Fibroblast of villous mesenchyme (primary cell): ENCODE measurements around the gene ANKRD28. TPM values are rescaled to one million over a fixed set of nuclear protein-coding genes. Genes with fewer than 3 reads are reported as not detected.
A peak's percentile ranks its signal among the peaks of the same experiment; 100 is the strongest.
"Not testable (repeated sequence)": the region's sequence is repeated elsewhere in the genome, so short reads cannot be mapped to it uniquely, and the experiment has no call there.

Experiments used
- DNase-seq: peaks from one replicate; pipeline ENCODE4 v3.0.0-alpha.2; 2010; ENCODE audit warnings: low read depth
- H3K4me3 ChIP-seq: 2 replicates; pipeline ENCODE4 v1.5.1; 2011; ENCODE audit warnings: low read depth, mild to moderate bottlenecking, low read length
- CTCF ChIP-seq: IDR thresholded peaks from 2 replicates; pipeline ENCODE4 v1.5.1; 2012; ENCODE audit warnings: low read depth, mild to moderate bottlenecking, low read length; ENCODE audit not compliant: insufficient read depth
- total RNA-seq: library from RNA; depleted of rRNA; stranded (reverse); fragments of >200 nt; gene quantifications from 2 replicates; pipeline ENCODE4 v1.2.3, GENCODE V29; 2012

The ANKRD28 gene
- total RNA-seq, 1 donor = 372 TPM

DNA sequence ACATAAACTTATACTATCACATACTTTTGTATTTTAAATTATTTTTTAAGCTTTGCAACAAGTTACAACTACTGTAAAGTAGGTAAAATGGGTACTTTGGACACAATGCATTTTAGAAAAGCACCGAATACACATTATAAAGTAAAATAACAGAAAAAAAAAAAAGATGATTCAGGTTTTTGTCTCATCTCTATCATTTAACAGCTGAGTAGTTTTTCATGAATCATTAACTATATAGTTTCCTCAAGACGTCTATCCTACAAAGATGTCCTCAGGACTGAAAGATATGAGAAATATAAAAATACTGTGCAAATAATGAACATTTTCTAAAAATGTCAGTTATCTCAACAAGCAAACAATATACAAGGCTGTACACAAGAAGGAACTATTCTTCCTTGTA is 46.9 kb downstream of the ANKRD28 start:
- no peak for DNase-seq
- TF ChIP-seq CTCF = no peak
- H3K4me3 ChIP-seq = no peak overlapping the region

DNA sequence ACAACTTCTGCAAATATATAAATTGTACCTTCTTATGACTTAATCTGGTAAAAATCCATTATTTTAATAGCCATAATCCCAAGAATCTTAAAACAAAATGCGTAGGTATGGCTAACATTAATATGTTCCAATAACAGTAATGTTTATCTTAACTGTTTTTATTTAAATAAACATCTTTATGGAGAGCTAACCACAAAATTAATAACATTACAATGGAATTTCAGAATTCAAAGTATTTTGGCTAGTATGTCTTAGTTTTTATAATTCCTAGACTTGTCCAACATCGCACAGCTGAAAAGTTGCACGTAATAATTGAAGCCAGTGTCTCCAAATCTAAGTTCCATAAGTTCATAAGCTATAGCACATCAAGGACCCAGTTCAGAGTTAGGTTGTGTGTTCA is 47.6 kb downstream of the ANKRD28 start:
- peak; percentile 84 for DNase-seq
- no peak for TF ChIP-seq CTCF
- H3K4me3 ChIP-seq = no peak overlapping the region

- DNase-seq, H3K4me3 ChIP-seq: not testable (repeated sequence)
Observed at GRCh38 chr3:15745896-15746295, 51.9 kb downstream of the ANKRD28 start.

DNA sequence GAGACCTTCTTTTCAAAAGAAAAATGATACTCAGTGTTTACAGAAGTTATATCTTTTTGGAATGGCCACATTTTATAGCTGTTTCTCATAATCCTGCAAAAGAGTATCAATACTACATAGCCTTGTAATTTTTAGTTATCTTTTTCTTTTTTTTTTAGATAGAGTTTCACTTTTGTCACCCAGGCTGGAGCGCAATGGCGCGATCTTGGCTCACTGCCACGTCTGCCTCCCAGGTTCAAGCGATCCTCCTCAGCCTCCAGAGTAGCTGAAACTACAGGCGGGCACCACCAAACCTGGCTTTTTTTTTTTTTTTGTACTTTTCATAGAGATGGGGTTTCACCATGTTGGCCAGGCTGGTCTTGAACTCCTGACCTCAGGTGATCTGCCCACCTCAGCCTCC is 53.6 kb downstream of the ANKRD28 start:
- H3K4me3 ChIP-seq = no peak overlapping the region
- no peak for DNase-seq
- TF ChIP-seq CTCF = no peak

DNA sequence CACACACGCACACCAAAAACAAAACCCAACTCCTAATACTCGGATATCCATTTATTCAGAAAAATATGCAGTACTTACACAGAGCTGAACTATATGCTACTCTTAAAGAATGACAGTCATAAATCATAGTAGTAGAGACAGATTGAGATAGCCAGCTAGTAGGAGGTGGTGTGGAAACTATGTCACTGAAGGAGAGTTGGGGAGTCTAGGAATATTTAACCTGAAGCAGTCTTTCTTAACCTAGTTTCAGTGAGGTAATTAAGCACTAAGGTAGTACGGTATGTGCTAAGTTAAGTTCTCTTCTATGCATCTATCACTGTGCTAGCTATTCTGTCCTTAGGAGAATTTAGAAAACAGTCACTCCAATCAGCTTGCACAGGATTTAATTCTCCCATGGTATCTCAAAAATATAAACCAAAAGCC is 54.2 kb downstream of the ANKRD28 start:
- no peak for TF ChIP-seq CTCF
- no peak for DNase-seq
- H3K4me3 ChIP-seq = no peak overlapping the region

DNA sequence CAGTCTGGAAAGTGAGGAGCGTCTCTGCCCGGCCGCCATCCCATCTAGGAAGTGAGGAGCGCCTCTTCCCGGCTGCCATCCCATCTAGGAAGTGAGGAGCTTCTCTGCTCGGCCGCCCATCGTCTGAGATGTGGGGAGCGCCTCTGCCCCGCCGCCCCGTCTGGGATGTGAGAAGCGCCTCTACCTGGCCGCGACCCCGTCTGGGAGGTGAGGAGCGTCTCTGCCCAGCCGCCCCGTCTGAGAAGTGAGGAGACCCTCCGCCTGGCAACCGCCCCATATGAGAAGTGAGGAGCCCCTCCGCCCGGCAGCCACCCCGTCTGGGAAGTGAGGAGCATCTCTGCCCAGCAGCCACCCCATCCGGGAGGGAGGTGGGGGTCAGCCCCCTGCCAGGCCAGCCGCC is 55.5 kb downstream of the ANKRD28 start:
- DNase-seq, H3K4me3 ChIP-seq: not testable (repeated sequence)

DNA sequence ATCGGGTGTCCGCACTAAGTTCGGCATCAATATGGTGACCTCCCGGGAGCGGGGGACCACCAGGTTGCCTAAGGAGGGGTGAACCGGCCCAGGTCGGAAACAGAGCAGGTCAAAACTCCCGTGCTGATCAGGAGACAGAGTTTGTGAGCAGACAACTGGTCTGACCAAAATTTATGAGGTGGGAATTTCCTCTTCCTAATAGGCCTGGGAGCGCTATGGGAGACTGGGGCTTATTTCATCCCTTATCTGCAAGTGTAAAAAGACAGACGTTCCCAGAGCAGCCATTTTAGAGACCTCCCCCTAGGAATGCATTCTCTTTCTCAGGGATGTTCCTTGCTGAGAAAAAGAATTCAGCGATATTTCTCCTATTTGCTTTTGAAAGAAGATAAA is 59.2 kb downstream of the ANKRD28 start:
- DNase-seq, H3K4me3 ChIP-seq: not testable (repeated sequence)

DNA sequence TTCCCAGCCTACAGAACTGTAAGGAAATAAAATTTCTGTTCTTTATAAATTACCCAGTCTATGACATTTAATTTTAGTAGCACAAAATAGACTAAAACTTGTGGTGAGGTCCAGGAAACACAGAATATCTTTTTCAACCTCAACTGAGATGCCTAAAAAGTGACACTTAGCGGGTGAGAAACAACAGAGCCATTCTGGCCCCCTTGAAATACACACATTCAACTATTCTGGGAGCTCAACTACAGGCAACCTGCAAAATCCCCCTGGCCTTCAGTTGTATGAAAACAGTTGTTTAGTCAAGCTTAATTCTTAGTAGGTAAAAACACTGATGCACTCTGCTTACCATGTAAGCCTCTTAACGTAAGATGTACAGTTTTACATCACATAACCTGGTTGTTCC is 66.8 kb downstream of the ANKRD28 start:
- no peak for DNase-seq
- no peak overlapping the region for H3K4me3 ChIP-seq
- no peak for TF ChIP-seq CTCF

DNA sequence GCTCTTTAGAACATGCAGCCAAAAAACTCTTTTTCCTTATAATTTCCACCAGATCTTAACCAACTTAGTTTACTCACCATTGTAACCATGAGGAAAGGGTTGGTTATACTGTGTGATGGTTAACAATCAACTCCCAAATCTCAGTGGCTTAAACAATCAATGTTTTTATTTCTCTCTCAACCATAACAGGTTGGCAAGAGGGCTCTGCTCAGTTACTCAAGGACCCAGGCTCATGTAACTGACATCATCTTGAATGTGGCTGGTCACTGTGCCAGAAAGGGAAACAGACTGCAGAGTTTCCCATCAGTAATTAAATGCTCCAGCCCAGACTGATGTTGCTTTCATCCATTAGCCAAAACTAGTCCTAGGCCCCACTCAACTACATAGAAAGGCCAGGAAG is 69.0 kb downstream of the ANKRD28 start:
- DNase-seq = no peak
- no peak for TF ChIP-seq CTCF
- no peak overlapping the region for H3K4me3 ChIP-seq
